ENCODE data around the gene CARMIL1. TPM values are rescaled to one million over a fixed set of nuclear protein-coding genes. Genes with fewer than 3 reads are reported as not detected.

Gene CARMIL1
- total RNA-seq, 1 donor: 38.7 TPM

- no peak for DNase-seq (ENCODE audit: low read depth)
- no peak for TF ChIP-seq CTCF (IDR thresholded peaks at IDR 0.05; ENCODE audit: insufficient read depth, low read length)
- no peak overlapping the region for H3K4me3 ChIP-seq (ENCODE audit: low read depth, low read length)
Observed at GRCh38 chr6:25623065-25623464, 343.9 kb downstream of the CARMIL1 start.

- H3K4me3 ChIP-seq (ENCODE audit: low read depth, low read length): no peak overlapping the region
- no peak for DNase-seq (ENCODE audit: low read depth)
- no peak for TF ChIP-seq CTCF (IDR thresholded peaks at IDR 0.05; ENCODE audit: insufficient read depth, low read length)
Observed at GRCh38 chr6:25623879-25624278, 344.7 kb downstream of the CARMIL1 start.

- no peak for TF ChIP-seq CTCF (IDR thresholded peaks at IDR 0.05; ENCODE audit: insufficient read depth, low read length)
- DNase-seq (ENCODE audit: low read depth): no peak
- H3K4me3 ChIP-seq (ENCODE audit: low read depth, low read length): no peak overlapping the region
Observed at GRCh38 chr6:25627001-25627400, 347.8 kb downstream of the CARMIL1 start.

GRCh38 chr6:25628471-25629197, 349.5 kb downstream of the CARMIL1 start:
- DNase-seq (ENCODE audit: low read depth): no peak
- no peak overlapping the region for H3K4me3 ChIP-seq (ENCODE audit: low read depth, low read length)
- no peak for TF ChIP-seq CTCF (IDR thresholded peaks at IDR 0.05; ENCODE audit: insufficient read depth, low read length)

- TF ChIP-seq CTCF (IDR thresholded peaks at IDR 0.05; ENCODE audit: insufficient read depth, low read length): no peak
- no peak for DNase-seq (ENCODE audit: low read depth)
- H3K4me3 ChIP-seq (ENCODE audit: low read depth, low read length): no peak overlapping the region
Observed at GRCh38 chr6:25629198-25629576, 350.0 kb downstream of the CARMIL1 start.

- no peak for TF ChIP-seq CTCF (IDR thresholded peaks at IDR 0.05; ENCODE audit: insufficient read depth, low read length)
- no peak overlapping the region for H3K4me3 ChIP-seq (ENCODE audit: low read depth, low read length)
- no peak for DNase-seq (ENCODE audit: low read depth)
Observed at GRCh38 chr6:25630508-25631278, 351.5 kb downstream of the CARMIL1 start.
